IMR-90 (cell line): Measurements from ENCODE around the gene MDFI. TPM values are rescaled to one million over a fixed set of nuclear protein-coding genes. Genes with fewer than 3 reads are reported as not detected.

Experiments
- ATAC-seq: fragments of 200-7000 bp; cut with Tn5 transposase; 2 replicates; pipeline ENCODE4 v1.9.1; 2020; ENCODE audit warnings: low read depth, mild to moderate bottlenecking, moderate library complexity
- BruUV-seq: library from RNA; stranded (reverse); fragments of 400-500 nt; replicated peaks from 2 replicates; lab custom pipeline; 2021; lab: Mats Ljungman, UMichigan
- CTCF ChIA-PET: fragments of 300-600 bp; formaldehyde crosslinking; extraction: SDS; loops from one replicate; lab custom pipeline; 2021; ENCODE audit warnings: antibody characterized with exemption; lab: Yijun Ruan, JAX
- POLR2A ChIA-PET: fragments of 300-600 bp; sonication (Branson Sonifier 250); formaldehyde crosslinking; loops from one replicate; lab custom pipeline; 2022; ENCODE audit warnings: antibody characterized with exemption; ENCODE audit not compliant: unreplicated experiment; lab: Charles Lee
- DNase-seq: peaks from one replicate; pipeline ENCODE4 v3.0.0; 2013
- H2AFZ ChIP-seq: replicated peaks from 2 replicates; pipeline ENCODE3; 2013; ENCODE audit warnings: low read length, mild to moderate bottlenecking; ENCODE audit not compliant: poor library complexity
- H2AK5ac ChIP-seq: 2 replicates; pipeline ENCODE4 v1.6.1; 2013; ENCODE audit warnings: low read depth, low read length, inconsistent platforms
- H2AK9ac ChIP-seq: replicated peaks from 2 replicates; pipeline ENCODE3; 2013; ENCODE audit warnings: mild to moderate bottlenecking, low read depth, low read length, moderate library complexity; ENCODE audit not compliant: poor library complexity
- H2BK120ac ChIP-seq: 2 replicates; pipeline ENCODE4 v1.6.1; 2013; ENCODE audit warnings: low read depth, low read length, inconsistent platforms
- H2BK15ac ChIP-seq: 3 replicates; pipeline ENCODE4 v1.6.1; 2013; ENCODE audit warnings: low read depth, low read length, inconsistent platforms
- H2BK20ac ChIP-seq: 2 replicates; pipeline ENCODE4 v1.6.1; 2013; ENCODE audit warnings: low read depth, mild to moderate bottlenecking, inconsistent platforms, low read length, moderate library complexity
- H2BK5ac ChIP-seq: 2 replicates; pipeline ENCODE4 v1.6.1; 2013; ENCODE audit warnings: mild to moderate bottlenecking, low read depth, low read length, inconsistent platforms; ENCODE audit not compliant: poor library complexity, severe bottlenecking
- H3K14ac ChIP-seq: replicated peaks from 2 replicates; pipeline ENCODE4 v1.6.1; 2013; ENCODE audit warnings: low read depth, low read length, inconsistent platforms
- H3K18ac ChIP-seq: 2 replicates; pipeline ENCODE4 v1.6.1; 2013; ENCODE audit warnings: low read depth, low read length, control low read depth
- H3K23ac ChIP-seq: 2 replicates; pipeline ENCODE4 v1.6.1; 2013; ENCODE audit warnings: low read depth, low read length, inconsistent platforms
- H3K27ac ChIP-seq: 2 replicates; pipeline ENCODE4 v1.5.1; 2013; ENCODE audit warnings: mild to moderate bottlenecking, control low read depth, low read length; ENCODE audit not compliant: insufficient read depth
- H3K27me3 ChIP-seq: 2 replicates; pipeline ENCODE4 v1.6.1; 2013; ENCODE audit warnings: low read length; ENCODE audit not compliant: control insufficient read depth, insufficient read depth
- H3K36me3 ChIP-seq: 2 replicates; pipeline ENCODE4 v1.6.1; 2013; ENCODE audit warnings: low read length, mixed read lengths; ENCODE audit not compliant: control insufficient read depth, insufficient read depth
- H3K4ac ChIP-seq: 2 replicates; pipeline ENCODE4 v1.6.1; 2013; ENCODE audit warnings: low read depth, low read length, inconsistent platforms
- H3K4me1 ChIP-seq: 2 replicates; pipeline ENCODE4 v1.6.1; 2013; ENCODE audit warnings: low read length, mixed read lengths; ENCODE audit not compliant: control insufficient read depth, insufficient read depth
- H3K4me2 ChIP-seq: 2 replicates; pipeline ENCODE4 v1.6.1; 2013; ENCODE audit warnings: low read depth, mild to moderate bottlenecking, control low read depth, low read length, moderate library complexity
- H3K4me3 ChIP-seq: 2 replicates; pipeline ENCODE4 v1.5.1; 2013; ENCODE audit warnings: low read depth, mild to moderate bottlenecking, control low read depth, low read length, moderate library complexity; ENCODE audit not compliant: insufficient read depth
- H3K56ac ChIP-seq: 2 replicates; pipeline ENCODE4 v1.6.1; 2013; ENCODE audit warnings: low read length, inconsistent platforms; ENCODE audit not compliant: insufficient read depth; ENCODE audit errors: extremely low read depth
- H3K79me1 ChIP-seq, 2 experiments: 2 replicates each; pipeline ENCODE4 v1.6.1; 2013; ENCODE audit warnings: low read length in 2 of 2, inconsistent platforms in 1 of 2, low read depth in 1 of 2
- H3K9ac ChIP-seq: 2 replicates; pipeline ENCODE4 v1.6.1; 2013; ENCODE audit warnings: low read depth, low read length, control low read depth
- H3K9me1 ChIP-seq: 2 replicates; pipeline ENCODE4 v1.6.1; 2013; ENCODE audit warnings: low read length, inconsistent platforms; ENCODE audit not compliant: insufficient read depth
- H3K9me3 ChIP-seq: 2 replicates; pipeline ENCODE4 v1.6.1; 2013; ENCODE audit warnings: low read length; ENCODE audit not compliant: control insufficient read depth, insufficient read depth
- H4K20me1 ChIP-seq: 2 replicates; pipeline ENCODE4 v1.6.1; 2013; ENCODE audit warnings: low read length, inconsistent platforms; ENCODE audit not compliant: insufficient read depth
- H4K5ac ChIP-seq: 2 replicates; pipeline ENCODE4 v1.6.1; 2013; ENCODE audit warnings: mild to moderate bottlenecking, low read depth, low read length, control low read depth
- H4K8ac ChIP-seq, 2 experiments: 2 replicates each; pipeline ENCODE4 v1.6.1; 2013; ENCODE audit warnings: low read depth in 2 of 2, low read length in 2 of 2, control low read depth in 1 of 2, inconsistent platforms in 1 of 2
- H4K91ac ChIP-seq: 2 replicates; pipeline ENCODE4 v1.6.1; 2013; ENCODE audit warnings: low read depth, low read length, inconsistent platforms; ENCODE audit not compliant: insufficient read depth
- BHLHE40 ChIP-seq: fragments of 150-350 bp; IDR thresholded peaks from 2 replicates; pipeline ENCODE4 v1.6.1; 2016; ENCODE audit warnings: mild to moderate bottlenecking, low read depth, low read length
- CEBPB ChIP-seq: IDR thresholded peaks from 2 replicates; pipeline ENCODE4 v1.6.1; 2012; ENCODE audit warnings: low read depth, low read length, improper control_type of control experiment
- ELK1 ChIP-seq: fragments of 150-350 bp; IDR thresholded peaks from 2 replicates; pipeline ENCODE4 v1.6.1; 2016; ENCODE audit warnings: low read depth, mild to moderate bottlenecking, low read length, moderate library complexity, borderline replicate concordance
- FOS ChIP-seq: fragments of 150-350 bp; IDR thresholded peaks from 2 replicates; pipeline ENCODE4 v1.6.1; 2016; ENCODE audit warnings: low read depth, low read length
- MAZ ChIP-seq: IDR thresholded peaks from 2 replicates; pipeline ENCODE4 v1.6.1; 2012; ENCODE audit warnings: low read depth, mild to moderate bottlenecking, low read length, improper control_type of control experiment, moderate library complexity, borderline replicate concordance
- MXI1 ChIP-seq: IDR thresholded peaks from 2 replicates; pipeline ENCODE4 v1.6.1; 2012; ENCODE audit warnings: low read depth, mild to moderate bottlenecking, low read length, moderate library complexity, borderline replicate concordance
- RAD21 ChIP-seq: IDR thresholded peaks from 2 replicates; pipeline ENCODE4 v1.6.1; 2012; ENCODE audit warnings: low read length, improper control_type of control experiment
- RCOR1 ChIP-seq: IDR thresholded peaks from 2 replicates; pipeline ENCODE4 v1.6.1; 2012; ENCODE audit warnings: mild to moderate bottlenecking, low read length, improper control_type of control experiment; ENCODE audit not compliant: insufficient replicate concordance
- RFX5 ChIP-seq: IDR thresholded peaks from 2 replicates; pipeline ENCODE4 v1.8.0; 2012; ENCODE audit warnings: low read depth, mild to moderate bottlenecking, low read length, moderate library complexity
- SMC3 ChIP-seq: fragments of 150-350 bp; IDR thresholded peaks from 2 replicates; pipeline ENCODE4 v1.6.1; 2016; ENCODE audit warnings: low read depth, mild to moderate bottlenecking, antibody characterized with exemption, low read length, moderate library complexity
- USF2 ChIP-seq: fragments of 150-350 bp; IDR thresholded peaks from 2 replicates; pipeline ENCODE4 v1.6.1; 2017; ENCODE audit warnings: mild to moderate bottlenecking, antibody characterized with exemption, low read length, low read depth
- WGBS, 2 experiments: methylation state at CpG; one replicate each; pipeline versions ENCODE4 v1.1.5 to v1.1.7; 2013; ENCODE audit warnings: missing lambda C conversion rate in 2 of 2; ENCODE audit not compliant: insufficient read length in 1 of 2; ENCODE audit errors: extremely low coverage in 2 of 2; 5-methylcytosine and 5-hydroxymethylcytosine counted together
- dilution Hi-C: fragments of 300-500 bp; cut with HindIII; formaldehyde crosslinking; loops from one replicate; pipeline ENCODE4 v1.14.3; 2018; ENCODE audit warnings: low sequenced_read_pairs; ENCODE audit not compliant: unreplicated experiment
- in situ Hi-C: fragments of 300-500 bp; cut with MboI; formaldehyde crosslinking; loops from 3 replicates; pipeline ENCODE4 v1.14.3; 2019; ENCODE audit warnings: low sequenced_read_pairs, inconsistent platforms, mixed read lengths
- intact Hi-C: fragments of 100-400 bp; cut with micrococcal nuclease; formaldehyde crosslinking; loops from 2 replicates; pipeline ENCODE4 v1.10.0; 2022
- polyA plus RNA-seq, 3 experiments: library from polyadenylated mRNA; depleted of rRNA; stranded (reverse); fragments of >200 nt; gene quantifications; 2 replicates each; pipeline ENCODE4 v1.2.3, GENCODE V29; 2012; ENCODE audit warnings: low replicate concordance in 1 of 3
- total RNA-seq: library from RNA; depleted of rRNA; stranded (reverse); fragments of >200 nt; gene quantifications from 2 replicates; pipeline ENCODE4 v1.2.3, GENCODE V29; 2012

The MDFI gene
- total and polyA plus RNA-seq, 2 of the 4 experiments (the other 2 are of a cell fraction), result 0.18 to 0.29 TPM

GRCh38 chr6:41676431-41676830 is 38.2 kb downstream of the MDFI start:
- Histone ChIP-seq H3K4me3 (no peak overlapping the region), H2AFZ (no peak overlapping the region), H3K9me3 (no peaks in the 10 kb centered on the region), H3K27me3 (peaks cover 39% of the 10 kb centered on the region), H2BK5ac (no peak overlapping the region), H2AK5ac (no peak overlapping the region), H2AK9ac (no peak overlapping the region), H3K4ac (no peak overlapping the region), H4K5ac (no peak overlapping the region), H3K79me1 (no peaks in the 10 kb centered on the region), H2BK120ac (no peak overlapping the region), H3K14ac (no peak overlapping the region), H3K36me3 (no peaks in the 10 kb centered on the region), H2BK20ac (no peak overlapping the region), H3K9ac (no peak overlapping the region), H4K20me1 (no peaks in the 10 kb centered on the region), H3K4me2 (no peak overlapping the region), H3K4me1 (no peaks in the 10 kb centered on the region), H3K23ac (no peak overlapping the region), H3K56ac (no peak overlapping the region), H3K27ac (no peak overlapping the region), H3K9me1 (no peaks in the 10 kb centered on the region; the same call in 1 of the 2 replicates), H4K8ac (no peak overlapping the region), H4K91ac (no peak overlapping the region), H2BK15ac (no peak overlapping the region), H3K18ac (no peak overlapping the region)
- WGBS, 2 experiments, result no CpG with 5 or more reads among the region's 5 CpGs
- ATAC-seq (no peak), DNase-seq (no peak)
- ChIA-PET POLR2A (interaction anchor here (0.5 kb wide), 1 partner anchor 98 kb away, joined by 4 read pairs; no protein-coding TSS in a partner anchor), CTCF (no interaction called here)
- dilution Hi-C loops, result no loop called here
- TF ChIP-seq USF2 (no peak), BHLHE40 (no peak), MAZ (no peak), ELK1 (no peak), RFX5 (no peak), FOS (no peak), CEBPB (no peak), RAD21 (no peak), RCOR1 (no peak), MXI1 (no peak), SMC3 (no peak)
- no TSS peak for BruUV-seq
- in situ Hi-C loops, result no loop called here
- intact Hi-C loops, result no loop called here
